Endothelial cell of umbilical vein (primary cell): ENCODE results near the gene MYCBP2. TPM values are rescaled to one million over a fixed set of nuclear protein-coding genes. Genes with fewer than 3 reads are reported as not detected.

ENCODE experiments used
- BruUV-seq: library from RNA; stranded (reverse); fragments of 400-500 nt; replicated peaks from 2 replicates; lab custom pipeline; 2021; lab: Mats Ljungman, UMichigan
- CTCF ChIA-PET: fragments of 300-600, 350-600 bp; sonication (Branson Sonifier 250); formaldehyde crosslinking; loops from one replicate; lab custom pipeline; 2021; ENCODE audit warnings: antibody characterized with exemption, inconsistent platforms; lab: Charles Lee
- POLR2A ChIA-PET: fragments of 300-600, 350-600 bp; sonication (Branson Sonifier 250); formaldehyde crosslinking; loops from one replicate; lab custom pipeline; 2021; ENCODE audit warnings: antibody characterized with exemption, inconsistent platforms; lab: Charles Lee
- DNase-seq: peaks from one replicate; pipeline ENCODE4 v3.0.0-alpha.2; 2011; ENCODE audit warnings: low read depth, low spot score
- FAIRE-seq: peaks from 2 replicates; lab custom pipeline; 2011; peaks lifted over from hg19 to GRCh38; lab: Jason Lieb, UNC
- H2AFZ ChIP-seq: 2 replicates; pipeline ENCODE4 v1.6.0; 2012; ENCODE audit warnings: low read depth, low read length, control low read depth, inconsistent platforms
- H3K27ac ChIP-seq: 2 replicates; pipeline ENCODE4 v1.5.1; 2011; ENCODE audit warnings: low read depth, mild to moderate bottlenecking, control low read depth, low read length, moderate library complexity; ENCODE audit not compliant: insufficient read depth
- H3K27me3 ChIP-seq, 2 experiments: 2 replicates each; pipeline versions ENCODE4 v1.6.0 to v1.6.1; 2011; ENCODE audit warnings: low read length in 2 of 2, mixed read lengths in 1 of 2; ENCODE audit not compliant: control insufficient read depth in 2 of 2, insufficient read depth in 2 of 2
- H3K36me3 ChIP-seq, 2 experiments: 2 replicates in 1 of 2; 3 replicates in 1 of 2; pipeline ENCODE4 v1.5.1; 2011; ENCODE audit warnings: low read length in 2 of 2, mild to moderate bottlenecking in 1 of 2, moderate library complexity in 1 of 2; ENCODE audit not compliant: control insufficient read depth in 2 of 2, insufficient read depth in 2 of 2; ENCODE audit errors: extremely low read depth in 1 of 2
- H3K4me1 ChIP-seq: 3 replicates; pipeline ENCODE4 v1.5.1; 2011; ENCODE audit warnings: mild to moderate bottlenecking, low read length; ENCODE audit not compliant: control insufficient read depth, insufficient read depth; ENCODE audit errors: extremely low read depth
- H3K4me2 ChIP-seq: 2 replicates; pipeline ENCODE4 v1.6.1; 2011; ENCODE audit warnings: low read length, control low read depth, mixed read lengths; ENCODE audit not compliant: insufficient read depth
- H3K4me3 ChIP-seq, 3 experiments: fragments of 200-600 bp in 1 of 3; sonication (generic), shearing (Covaris generic) in 1 of 3; replicated peaks in 1 of 3; 2 replicates each; pipeline ENCODE4 v1.5.1; 2011 to 2016; ENCODE audit warnings: control low read depth in 3 of 3, low read length in 3 of 3, mild to moderate bottlenecking in 2 of 3, inconsistent platforms in 1 of 3, low read depth in 1 of 3, moderate library complexity in 1 of 3; ENCODE audit not compliant: insufficient read depth in 1 of 3
- H3K79me2 ChIP-seq: 2 replicates; pipeline ENCODE4 v1.6.0; 2012; ENCODE audit warnings: low read length, inconsistent platforms; ENCODE audit not compliant: control insufficient read depth, insufficient read depth
- H3K9ac ChIP-seq: replicated peaks from 2 replicates; pipeline ENCODE3; 2011; ENCODE audit warnings: low read length, control low read depth; ENCODE audit not compliant: insufficient read depth; ENCODE audit errors: extremely low read depth
- H3K9me1 ChIP-seq: replicated peaks from 3 replicates; pipeline ENCODE4 v1.6.0; 2011; ENCODE audit warnings: mild to moderate bottlenecking, low read length; ENCODE audit not compliant: control insufficient read depth, insufficient read depth; ENCODE audit errors: extremely low read depth
- H3K9me3 ChIP-seq: replicated peaks from 2 replicates; pipeline ENCODE4 v1.5.1; 2012; ENCODE audit warnings: low read length, inconsistent platforms; ENCODE audit not compliant: control insufficient read depth, insufficient read depth
- H4K20me1 ChIP-seq: replicated peaks from 2 replicates; pipeline ENCODE3; 2011; ENCODE audit warnings: mild to moderate bottlenecking, low read length; ENCODE audit not compliant: control insufficient read depth, insufficient read depth; ENCODE audit errors: extremely low read depth
- EZH2 ChIP-seq: IDR thresholded peaks from 2 replicates; pipeline ENCODE4 v1.6.1; 2012; ENCODE audit warnings: borderline replicate concordance, low read depth, mild to moderate bottlenecking, moderate library complexity, low read length, inconsistent platforms; ENCODE audit not compliant: severe bottlenecking
- FOS ChIP-seq: IDR thresholded peaks from 2 replicates; pipeline ENCODE4 v1.6.1; 2011; ENCODE audit warnings: mild to moderate bottlenecking, low read length, moderate library complexity, borderline replicate concordance; ENCODE audit not compliant: insufficient read depth
- GATA2 ChIP-seq: IDR thresholded peaks from 2 replicates; pipeline ENCODE4 v1.7.0; 2011; ENCODE audit warnings: low read depth, mild to moderate bottlenecking, moderate library complexity, mixed read lengths, low read length; ENCODE audit not compliant: insufficient read length, insufficient read depth
- JUN ChIP-seq: IDR thresholded peaks from 2 replicates; pipeline ENCODE4 v1.6.1; 2011; ENCODE audit warnings: borderline replicate concordance, low read depth; ENCODE audit not compliant: insufficient read length, insufficient read depth
- MAX ChIP-seq: IDR thresholded peaks from 2 replicates; pipeline ENCODE4 v1.6.1; 2011; ENCODE audit not compliant: insufficient read depth, insufficient read length
- MYC ChIP-seq: IDR thresholded peaks from one replicate; pipeline ENCODE4 v1.6.1; 2011; ENCODE audit warnings: mild to moderate bottlenecking, low read depth, low read length
- POLR2A ChIP-seq: IDR thresholded peaks from 2 replicates; pipeline ENCODE4 v1.6.1; 2012; ENCODE audit warnings: low read depth, mild to moderate bottlenecking, control low read depth, low read length
- POLR2AphosphoS5 ChIP-seq: IDR thresholded peaks from 2 replicates; pipeline ENCODE4 v1.6.1; 2012; ENCODE audit warnings: low read depth, mild to moderate bottlenecking, control low read depth, low read length, moderate library complexity; ENCODE audit not compliant: insufficient read depth
- dilution Hi-C: fragments of 300-500 bp; cut with MboI; formaldehyde crosslinking; loops from one replicate; pipeline ENCODE4 v1.15.0; 2019; ENCODE audit warnings: low sequenced_read_pairs; ENCODE audit not compliant: extremely low pct_ligation_motif_present
- intact Hi-C: fragments of 100-400 bp; cut with micrococcal nuclease; formaldehyde crosslinking; loops from one replicate; pipeline ENCODE4 v1.10.0; 2022
- polyA plus RNA-seq, 4 experiments: library from polyadenylated mRNA; depleted of rRNA in 3 of 4; stranded (reverse) in 3 of 4; unstranded in 1 of 4; fragments of >200 nt; gene quantifications; 2 replicates each; pipeline versions ENCODE4 v1.2.1 to v1.2.3, GENCODE V29; 2011 to 2012; ENCODE audit warnings: missing spikeins in 1 of 4
- total RNA-seq: library from RNA; stranded (reverse); gene quantifications from 2 replicates; pipeline ENCODE4 v1.2.3, GENCODE V29; 2021
- TF ChIP-seq, protein P1 (sequence below), 2 donors: IDR thresholded peaks; 1 replicate in 1 of 2; 2 replicates in 1 of 2; pipeline ENCODE4 v1.5.1; 2011; ENCODE audit warnings: low read length in 2 of 2, mild to moderate bottlenecking in 2 of 2, moderate library complexity in 2 of 2, control low read depth in 1 of 2, inconsistent platforms in 1 of 2, low read depth in 1 of 2; ENCODE audit not compliant: insufficient read depth in 1 of 2; ENCODE audit errors: extremely low read depth in 1 of 2

The MYCBP2 gene
- total and polyA plus RNA-seq, 2 donors (not counting 3 experiments of a cell fraction or from before 2014, with no cell fraction given) = 30.5 to 89.8 TPM

GRCh38 chr13:77095288-77095687 is 231.6 kb downstream of the MYCBP2 start:
- CTCF ChIA-PET = no interaction called here
- intact Hi-C loops (no loop called here), dilution Hi-C loops (no loop called here)
- POLR2A ChIA-PET = no interaction called here
- TF ChIP-seq GATA2 (no peak), JUN (no peak), EZH2 (no peak), MAX (no peak), POLR2AphosphoS5 (no peak), FOS (no peak), MYC (no peak), POLR2A (no peak)
- TF ChIP-seq, protein P1, sequence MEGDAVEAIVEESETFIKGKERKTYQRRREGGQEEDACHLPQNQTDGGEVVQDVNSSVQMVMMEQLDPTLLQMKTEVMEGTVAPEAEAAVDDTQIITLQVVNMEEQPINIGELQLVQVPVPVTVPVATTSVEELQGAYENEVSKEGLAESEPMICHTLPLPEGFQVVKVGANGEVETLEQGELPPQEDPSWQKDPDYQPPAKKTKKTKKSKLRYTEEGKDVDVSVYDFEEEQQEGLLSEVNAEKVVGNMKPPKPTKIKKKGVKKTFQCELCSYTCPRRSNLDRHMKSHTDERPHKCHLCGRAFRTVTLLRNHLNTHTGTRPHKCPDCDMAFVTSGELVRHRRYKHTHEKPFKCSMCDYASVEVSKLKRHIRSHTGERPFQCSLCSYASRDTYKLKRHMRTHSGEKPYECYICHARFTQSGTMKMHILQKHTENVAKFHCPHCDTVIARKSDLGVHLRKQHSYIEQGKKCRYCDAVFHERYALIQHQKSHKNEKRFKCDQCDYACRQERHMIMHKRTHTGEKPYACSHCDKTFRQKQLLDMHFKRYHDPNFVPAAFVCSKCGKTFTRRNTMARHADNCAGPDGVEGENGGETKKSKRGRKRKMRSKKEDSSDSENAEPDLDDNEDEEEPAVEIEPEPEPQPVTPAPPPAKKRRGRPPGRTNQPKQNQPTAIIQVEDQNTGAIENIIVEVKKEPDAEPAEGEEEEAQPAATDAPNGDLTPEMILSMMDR (IDR thresholded peaks at IDR 0.05; ENCODE audit: extremely low read depth in 1 of 2, insufficient read depth in 1 of 2, low read depth in 1 of 2, low read length in 2 of 2) = no peak
- Histone ChIP-seq H3K4me3 (no peak overlapping the region), H3K9me1 (no peaks in the 10 kb centered on the region), H3K4me2 (no peak overlapping the region), H2AFZ (no peak overlapping the region), H4K20me1 (no peaks in the 10 kb centered on the region), H3K27me3 (no peaks in the 10 kb centered on the region), H3K36me3 (peaks cover 9 to 13% of the 10 kb centered on the region in 2 experiments), H3K27ac (no peak overlapping the region), H3K9ac (no peak overlapping the region), H3K4me1 (no peaks in the 10 kb centered on the region), H3K79me2 (no peaks in the 10 kb centered on the region), H3K9me3 (no peaks in the 10 kb centered on the region)
- DNase-seq (no peak), FAIRE-seq (no peak)
- no TSS peak for BruUV-seq
